RWPE1 (cell line): ENCODE data around the gene EEF1G.

Experiments
- CTCF ChIA-PET: fragments of 350-600 bp; sonication (Branson Sonifier 250); formaldehyde crosslinking; extraction: SDS; loops from one replicate; lab custom pipeline; 2021; lab: Yijun Ruan, JAX
- POLR2A ChIA-PET: fragments of 400-600 bp; formaldehyde crosslinking; extraction: SDS; loops from one replicate; lab custom pipeline; 2020; ENCODE audit warnings: antibody characterized with exemption; ENCODE audit not compliant: low non-redundant PET; lab: Yijun Ruan, JAX
- DNase-seq: peaks from one replicate; pipeline ENCODE4 v3.0.0; 2012; ENCODE audit warnings: low spot score
- H3K27ac ChIP-seq: fragments of 450-650 bp; 2 replicates; pipeline ENCODE4 v1.5.1; 2017
- TF ChIP-seq, protein P1 (sequence below): fragments of 450-650 bp; conservative IDR thresholded peaks from 2 replicates; pipeline ENCODE4 v1.5.1; 2017; ENCODE audit warnings: low read depth, mild to moderate bottlenecking

The EEF1G gene

DNA sequence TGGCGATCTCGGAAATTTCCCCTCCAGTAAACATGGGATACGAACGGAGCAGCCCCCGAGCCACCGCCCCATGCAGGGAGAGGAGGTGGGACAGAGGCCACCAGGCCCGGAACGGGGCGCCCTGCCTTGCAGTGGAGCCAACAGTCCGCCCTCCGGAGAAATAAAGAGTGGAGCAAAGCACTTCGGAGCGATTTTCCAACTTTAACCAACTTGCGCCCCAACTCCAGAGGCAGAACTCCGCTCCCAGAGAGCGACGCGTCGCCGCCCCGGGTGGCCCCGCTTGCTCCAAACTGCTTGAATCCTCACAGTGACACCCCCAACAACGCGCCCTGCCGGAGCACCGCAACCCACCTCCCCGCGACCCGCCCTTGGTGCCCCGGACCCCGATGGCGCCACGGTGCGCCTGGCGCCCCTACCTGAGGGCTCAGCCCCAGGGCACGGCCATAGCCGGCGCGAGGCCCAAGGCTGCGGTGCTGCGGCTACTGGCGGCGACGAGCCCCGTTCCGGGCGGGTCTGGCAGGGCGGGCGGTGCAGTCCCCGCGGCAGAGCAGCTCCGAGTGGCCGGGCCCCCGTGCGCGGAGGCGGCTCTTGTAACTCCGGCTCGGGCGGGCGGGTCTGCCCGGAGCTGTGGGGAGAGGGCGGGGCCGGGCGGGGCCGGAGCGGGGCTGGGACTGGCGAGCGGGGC lies 27.3 kb downstream of the EEF1G start, which contains the start of gene AHNAK:
AHNAK (minus strand) TSS at position 563 of the 685 bp plus-strand sequence. CDS start 10,708 bp downstream, outside the sequence.
- peak; percentile 62 for DNase-seq

GRCh38 chr11:62545437-62546243 lies 28.1 kb downstream of the EEF1G start:
- TF ChIP-seq, protein P1, sequence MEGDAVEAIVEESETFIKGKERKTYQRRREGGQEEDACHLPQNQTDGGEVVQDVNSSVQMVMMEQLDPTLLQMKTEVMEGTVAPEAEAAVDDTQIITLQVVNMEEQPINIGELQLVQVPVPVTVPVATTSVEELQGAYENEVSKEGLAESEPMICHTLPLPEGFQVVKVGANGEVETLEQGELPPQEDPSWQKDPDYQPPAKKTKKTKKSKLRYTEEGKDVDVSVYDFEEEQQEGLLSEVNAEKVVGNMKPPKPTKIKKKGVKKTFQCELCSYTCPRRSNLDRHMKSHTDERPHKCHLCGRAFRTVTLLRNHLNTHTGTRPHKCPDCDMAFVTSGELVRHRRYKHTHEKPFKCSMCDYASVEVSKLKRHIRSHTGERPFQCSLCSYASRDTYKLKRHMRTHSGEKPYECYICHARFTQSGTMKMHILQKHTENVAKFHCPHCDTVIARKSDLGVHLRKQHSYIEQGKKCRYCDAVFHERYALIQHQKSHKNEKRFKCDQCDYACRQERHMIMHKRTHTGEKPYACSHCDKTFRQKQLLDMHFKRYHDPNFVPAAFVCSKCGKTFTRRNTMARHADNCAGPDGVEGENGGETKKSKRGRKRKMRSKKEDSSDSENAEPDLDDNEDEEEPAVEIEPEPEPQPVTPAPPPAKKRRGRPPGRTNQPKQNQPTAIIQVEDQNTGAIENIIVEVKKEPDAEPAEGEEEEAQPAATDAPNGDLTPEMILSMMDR = no peak
- CTCF ChIA-PET = interaction anchor here (0.6 to 4.8 kb wide), 3 partner anchors 13 to 185 kb away, joined by 3 to 74 read pairs (median 33); no protein-coding TSS in a partner anchor
- POLR2A ChIA-PET = interaction anchor here (0.6 to 2.3 kb wide), 2 partner anchors 15 to 162 kb away, joined by 3 to 11 read pairs; no protein-coding TSS in a partner anchor
- DNase-seq = peak; percentile 96
- peak overlapping the region; percentile 100 for H3K27ac ChIP-seq

More for the DNA sequence above, 27.3 kb downstream of the EEF1G start, which contains the start of gene AHNAK:
- TF ChIP-seq, protein P1 = no peak
- POLR2A ChIA-PET = interaction anchor here (0.7 to 2.3 kb wide), 5 partner anchors 9 to 45 kb away, joined by 3 to 11 read pairs (median 5); partner anchors contain the start of genes EEF1G and TUT1
- H3K27ac ChIP-seq = peak within 1 kb of the TSS; percentile 100
- CTCF ChIA-PET = interaction anchor here (0.7 to 1.5 kb wide), 3 partner anchors 9 to 122 kb away, joined by 4 to 10 read pairs (median 4); no protein-coding TSS in a partner anchor

DNA sequence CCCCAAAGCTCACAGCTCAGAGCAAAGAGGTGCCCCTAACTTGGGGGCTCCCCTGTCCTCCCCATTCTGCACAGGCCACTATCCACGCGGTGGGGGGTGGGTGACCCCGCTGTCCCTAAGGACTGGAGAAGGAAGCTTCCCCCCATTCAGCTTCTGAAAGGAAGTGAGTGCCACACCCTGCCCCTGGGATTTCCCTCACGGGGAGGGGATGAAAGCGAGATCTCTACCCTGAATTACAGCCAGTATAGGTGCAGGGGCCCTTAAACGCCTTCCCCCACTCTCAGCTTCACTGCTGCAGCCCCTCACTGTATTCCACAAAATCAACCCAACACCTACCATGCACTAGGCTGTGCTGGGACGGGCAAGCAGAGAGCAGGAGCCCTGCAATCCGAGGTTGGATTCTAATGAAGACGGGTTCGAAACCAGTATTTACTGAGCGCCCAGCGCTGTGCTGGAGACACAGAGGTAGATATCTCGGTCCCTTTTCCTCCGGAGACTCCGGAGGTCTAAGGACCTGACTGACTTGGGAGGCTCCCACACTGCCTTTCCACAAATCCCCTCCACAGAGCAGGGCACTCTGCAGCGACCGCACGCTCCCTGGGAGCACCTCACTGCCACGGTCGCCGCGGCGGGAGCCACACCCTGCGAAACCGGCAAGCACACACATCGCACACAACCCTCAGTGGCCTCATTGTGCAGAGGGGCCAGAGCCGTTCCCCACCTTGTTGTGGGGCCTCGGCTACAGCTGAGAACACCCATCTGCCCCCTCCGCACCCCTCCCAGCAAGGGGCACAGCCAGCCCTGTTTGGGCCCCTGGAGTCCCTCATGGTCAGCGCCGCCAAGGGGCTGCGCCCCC lies 28.9 kb downstream of the EEF1G start:
- CTCF ChIA-PET = interaction anchor here (0.6 to 4.8 kb wide), 5 partner anchors 14 to 186 kb away, joined by 3 to 74 read pairs (median 4); no protein-coding TSS in a partner anchor
- POLR2A ChIA-PET = interaction anchor here (1.0 to 1.3 kb wide), 2 partner anchors 16 to 29 kb away, joined by 3 to 6 read pairs; partner anchors contain the start of gene EEF1G

GRCh38 chr11:62543680-62544444 lies 29.8 kb downstream of the EEF1G start:
- TF ChIP-seq, protein P1 = no peak
- CTCF ChIA-PET = interaction anchor here (0.5 to 4.8 kb wide), 10 partner anchors 10 to 327 kb away, joined by 3 to 74 read pairs (median 12); no protein-coding TSS in a partner anchor
- POLR2A ChIA-PET = interaction anchor here (1.0 to 1.3 kb wide), 3 partner anchors 16 to 30 kb away, joined by 3 to 6 read pairs (median 3); partner anchors contain the start of gene EEF1G
- H3K27ac ChIP-seq = peak overlapping the region; percentile 100
- DNase-seq = no peak

More for the DNA sequence above, 28.9 kb downstream of the EEF1G start:
- no peak for DNase-seq
- H3K27ac ChIP-seq = peak overlapping the region; percentile 100
- TF ChIP-seq, protein P1 = no peak
